Glutamatergic neuron (in vitro differentiated cells): ENCODE results near the gene CD47. TPM values are rescaled to one million over a fixed set of nuclear protein-coding genes. Genes with fewer than 3 reads are reported as not detected.

Experiments used
- DNase-seq: peaks from one replicate; pipeline ENCODE4 v3.0.0; 2022
- H3K27ac Mint-ChIP-seq: one replicate; pipeline ENCODE4 v1.8.0; 2020; ENCODE audit warnings: mild to moderate bottlenecking, mixed read lengths, inconsistent platforms; ENCODE audit not compliant: unreplicated experiment
- H3K27me3 Mint-ChIP-seq: one replicate; pipeline ENCODE4 v1.8.0; 2020; ENCODE audit warnings: mild to moderate bottlenecking, moderate library complexity, mixed read lengths, inconsistent platforms; ENCODE audit not compliant: unreplicated experiment
- H3K36me3 Mint-ChIP-seq: one replicate; pipeline ENCODE4 v1.8.0; 2020; ENCODE audit warnings: mild to moderate bottlenecking, mixed read lengths, inconsistent platforms; ENCODE audit not compliant: unreplicated experiment
- H3K4me1 Mint-ChIP-seq: one replicate; pipeline ENCODE4 v1.8.0; 2020; ENCODE audit warnings: mild to moderate bottlenecking, low read depth, mixed read lengths, inconsistent platforms; ENCODE audit not compliant: unreplicated experiment
- H3K4me3 Mint-ChIP-seq: one replicate; pipeline ENCODE4 v1.8.0; 2020; ENCODE audit warnings: mild to moderate bottlenecking, mixed read lengths, inconsistent platforms; ENCODE audit not compliant: unreplicated experiment
- H3K9me3 Mint-ChIP-seq: one replicate; pipeline ENCODE4 v1.8.0; 2020; ENCODE audit warnings: mild to moderate bottlenecking, moderate library complexity, mixed read lengths, inconsistent platforms; ENCODE audit not compliant: unreplicated experiment
- CTCF ChIP-seq: fragments of 200-600 bp; sonication (generic); IDR thresholded peaks from one replicate; pipeline ENCODE4 v1.5.0; 2021; ENCODE audit not compliant: partially characterized antibody, unreplicated experiment
- total RNA-seq: library from RNA; stranded (reverse); fragmentation: NEBNext Ultra II Directional; extraction: Animal tissue kit (Norgen Biotek cat#: 25700); gene quantifications from one replicate; pipeline ENCODE4 v1.2.1, GENCODE V29; 2021; ENCODE audit not compliant: unreplicated experiment

CD47 gene
- total RNA-seq, 1 donor from 2014 or later, result 507 TPM

GRCh38 chr3:108127301-108127988 is 36.6 kb upstream of the CD47 start:
- DNase-seq, result no peak
- Mint-ChIP-seq H3K4me3 (no peak overlapping the region), H3K9me3 (peaks cover 2% of the 10 kb centered on the region), H3K4me1 (peaks cover 14% of the 10 kb centered on the region), H3K27ac (no peak overlapping the region), H3K36me3 (no peaks in the 10 kb centered on the region), H3K27me3 (no peaks in the 10 kb centered on the region)
- TF ChIP-seq CTCF, result no peak

GRCh38 chr3:108126348-108126747 is 35.5 kb upstream of the CD47 start:
- no peaks in the 10 kb centered on the region for H3K27me3 Mint-ChIP-seq
- no peak overlapping the region for H3K4me3 Mint-ChIP-seq
- peaks cover 2% of the 10 kb centered on the region for H3K9me3 Mint-ChIP-seq
- no peak for TF ChIP-seq CTCF
- no peak for DNase-seq
- H3K36me3 Mint-ChIP-seq, result no peaks in the 10 kb centered on the region
- no peak overlapping the region for H3K27ac Mint-ChIP-seq
- peaks cover 14% of the 10 kb centered on the region for H3K4me1 Mint-ChIP-seq

DNA sequence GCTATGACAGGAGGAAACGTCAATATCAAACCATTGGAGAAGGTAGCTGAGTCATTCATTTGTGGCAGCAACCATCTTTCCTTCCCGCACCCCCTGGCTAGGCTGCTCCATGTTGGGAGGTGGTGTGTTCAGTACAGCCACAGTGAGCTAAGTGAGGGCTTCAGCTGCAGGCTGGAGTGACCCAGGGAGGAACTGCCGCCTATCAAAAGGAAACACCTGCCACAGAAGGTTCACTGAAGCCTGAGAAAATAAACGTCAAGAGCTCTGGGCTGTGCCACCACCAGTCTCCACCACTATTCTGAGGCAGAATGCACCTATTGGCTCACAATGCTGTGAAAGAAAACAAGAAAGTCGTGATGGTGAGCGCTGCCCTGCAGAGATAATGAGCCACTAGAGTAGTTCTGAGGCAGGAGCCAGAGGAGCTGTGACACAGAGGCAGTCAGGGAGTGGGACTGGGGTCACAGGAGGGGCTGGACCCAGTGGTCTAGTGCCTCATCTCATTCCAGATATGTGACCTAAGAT is 34.8 kb upstream of the CD47 start:
- H3K9me3 Mint-ChIP-seq, result peaks cover 2% of the 10 kb centered on the region
- TF ChIP-seq CTCF, result no peak
- H3K27me3 Mint-ChIP-seq, result no peaks in the 10 kb centered on the region
- no peaks in the 10 kb centered on the region for H3K36me3 Mint-ChIP-seq
- no peak for DNase-seq
- H3K4me3 Mint-ChIP-seq, result no peak overlapping the region
- peaks cover 14% of the 10 kb centered on the region for H3K4me1 Mint-ChIP-seq
- H3K27ac Mint-ChIP-seq, result no peak overlapping the region

DNA sequence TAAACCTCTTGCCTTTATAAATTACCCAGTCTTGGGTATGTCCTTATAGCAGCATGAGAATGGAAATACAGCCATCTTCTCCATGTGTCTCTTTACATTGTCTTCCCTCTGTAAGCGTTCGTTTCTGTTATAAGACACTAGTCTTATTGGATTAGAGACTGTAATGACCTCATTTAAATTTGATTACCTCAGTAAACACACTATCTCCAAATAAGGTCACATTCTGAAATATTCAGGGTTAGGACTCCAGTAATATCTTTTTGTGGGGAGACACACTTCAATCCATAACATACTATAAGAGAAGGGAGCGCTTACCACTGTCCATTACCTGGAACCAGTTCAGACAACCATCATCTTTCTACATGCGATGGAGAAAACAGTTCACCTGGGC is 34.3 kb upstream of the CD47 start:
- no peaks in the 10 kb centered on the region for H3K27me3 Mint-ChIP-seq
- peaks cover 2% of the 10 kb centered on the region for H3K9me3 Mint-ChIP-seq
- no peak overlapping the region for H3K4me3 Mint-ChIP-seq
- H3K36me3 Mint-ChIP-seq, result no peaks in the 10 kb centered on the region
- peaks cover 14% of the 10 kb centered on the region for H3K4me1 Mint-ChIP-seq
- no peak overlapping the region for H3K27ac Mint-ChIP-seq
- no peak for DNase-seq
- TF ChIP-seq CTCF, result no peak

GRCh38 chr3:108124337-108125152 is 33.7 kb upstream of the CD47 start:
- Mint-ChIP-seq H3K9me3 (peaks cover 2% of the 10 kb centered on the region), H3K36me3 (no peaks in the 10 kb centered on the region), H3K4me1 (peaks cover 14% of the 10 kb centered on the region), H3K4me3 (no peak overlapping the region), H3K27me3 (no peaks in the 10 kb centered on the region), H3K27ac (peak overlapping the region; percentile 71)
- TF ChIP-seq CTCF, result no peak
- DNase-seq, result no peak
